ENCODE results near the gene NUDT4.

DNA sequence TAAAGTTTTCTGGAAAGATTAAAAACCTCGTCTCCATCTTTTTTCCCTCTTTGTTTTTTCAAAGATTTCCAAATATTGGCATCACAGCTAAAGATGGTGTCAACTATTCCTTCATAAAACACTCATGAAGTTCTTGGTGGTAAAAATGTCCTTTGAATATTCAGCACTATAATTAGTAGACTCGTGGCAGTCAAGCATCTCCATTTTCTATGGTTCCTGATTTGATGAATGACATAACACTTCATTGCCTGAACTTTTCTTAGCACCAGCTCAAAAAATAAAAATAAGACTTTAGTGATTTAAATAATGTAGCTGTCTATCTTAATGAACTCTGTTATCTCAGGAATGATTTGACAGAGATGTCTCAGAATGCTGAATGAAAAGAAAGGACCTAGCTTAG, 44.3 kb downstream of the NUDT4 start:
- TF ChIP-seq, protein P1, sequence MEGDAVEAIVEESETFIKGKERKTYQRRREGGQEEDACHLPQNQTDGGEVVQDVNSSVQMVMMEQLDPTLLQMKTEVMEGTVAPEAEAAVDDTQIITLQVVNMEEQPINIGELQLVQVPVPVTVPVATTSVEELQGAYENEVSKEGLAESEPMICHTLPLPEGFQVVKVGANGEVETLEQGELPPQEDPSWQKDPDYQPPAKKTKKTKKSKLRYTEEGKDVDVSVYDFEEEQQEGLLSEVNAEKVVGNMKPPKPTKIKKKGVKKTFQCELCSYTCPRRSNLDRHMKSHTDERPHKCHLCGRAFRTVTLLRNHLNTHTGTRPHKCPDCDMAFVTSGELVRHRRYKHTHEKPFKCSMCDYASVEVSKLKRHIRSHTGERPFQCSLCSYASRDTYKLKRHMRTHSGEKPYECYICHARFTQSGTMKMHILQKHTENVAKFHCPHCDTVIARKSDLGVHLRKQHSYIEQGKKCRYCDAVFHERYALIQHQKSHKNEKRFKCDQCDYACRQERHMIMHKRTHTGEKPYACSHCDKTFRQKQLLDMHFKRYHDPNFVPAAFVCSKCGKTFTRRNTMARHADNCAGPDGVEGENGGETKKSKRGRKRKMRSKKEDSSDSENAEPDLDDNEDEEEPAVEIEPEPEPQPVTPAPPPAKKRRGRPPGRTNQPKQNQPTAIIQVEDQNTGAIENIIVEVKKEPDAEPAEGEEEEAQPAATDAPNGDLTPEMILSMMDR (conservative IDR thresholded peaks at IDR 0.05): no peak
- TF ChIP-seq EZH2 (IDR thresholded peaks at IDR 0.05; ENCODE audit: low read depth): no peak

Measured in PC-9 (cell line).